NCI-H1930 (cell line): ENCODE measurements around the gene C10orf120.

Experiments used
- DNase-seq, 2 experiments: peaks; one replicate each; lab custom pipeline; 2025; lab: John Stamatoyannopoulos, UW

The C10orf120 gene

GRCh38 chr10:122699796-122700455 lies at the start of gene C10orf120:
C10orf120 (minus strand) TSS chr10:122699846; CDS start chr10:122699790, 56 bp downstream.
- DNase-seq: no peak

- no peak for DNase-seq
Measured at GRCh38 chr10:122748496-122748895, 48.9 kb upstream of the C10orf120 start.

GRCh38 chr10:122746408-122746807 lies 46.8 kb upstream of the C10orf120 start:
- DNase-seq: no peak

- no peak for DNase-seq
Measured at GRCh38 chr10:122744257-122744656, 44.6 kb upstream of the C10orf120 start.

- DNase-seq: no peak
Measured at GRCh38 chr10:122740640-122741039, 41.0 kb upstream of the C10orf120 start.

GRCh38 chr10:122738031-122738430 lies 38.4 kb upstream of the C10orf120 start:
- no peak for DNase-seq

GRCh38 chr10:122733931-122734665 lies 34.5 kb upstream of the C10orf120 start:
- no peak for DNase-seq

GRCh38 chr10:122733443-122733842 lies 33.8 kb upstream of the C10orf120 start:
- DNase-seq: no peak

GRCh38 chr10:122730238-122730637 lies 30.6 kb upstream of the C10orf120 start:
- DNase-seq: no peak

GRCh38 chr10:122729126-122729525 lies 29.5 kb upstream of the C10orf120 start:
- DNase-seq: no peak

GRCh38 chr10:122727426-122727825 lies 27.8 kb upstream of the C10orf120 start:
- DNase-seq: no peak

- no peak for DNase-seq
Measured at GRCh38 chr10:122725768-122726167, 26.1 kb upstream of the C10orf120 start.

GRCh38 chr10:122725006-122725405 lies 25.4 kb upstream of the C10orf120 start:
- DNase-seq: no peak

- DNase-seq: no peak
Measured at GRCh38 chr10:122721111-122721510, 21.5 kb upstream of the C10orf120 start.

- no peak for DNase-seq
Measured at GRCh38 chr10:122716025-122716424, 16.4 kb upstream of the C10orf120 start.

GRCh38 chr10:122715576-122715975 lies 15.9 kb upstream of the C10orf120 start:
- no peak for DNase-seq

GRCh38 chr10:122713091-122713885 lies 13.6 kb upstream of the C10orf120 start:
- DNase-seq: no peak

GRCh38 chr10:122710576-122710975 lies 10.9 kb upstream of the C10orf120 start:
- no peak for DNase-seq

GRCh38 chr10:122709971-122710370 lies 10.3 kb upstream of the C10orf120 start:
- no peak for DNase-seq

- no peak for DNase-seq
Measured at GRCh38 chr10:122707535-122707934, 7.9 kb upstream of the C10orf120 start.

- no peak for DNase-seq
Measured at GRCh38 chr10:122706947-122707346, 7.3 kb upstream of the C10orf120 start.

- no peak for DNase-seq
Measured at GRCh38 chr10:122706467-122706866, 6.8 kb upstream of the C10orf120 start.
